ENCODE measurements around the gene PDZD2. TPM values are rescaled to one million over a fixed set of nuclear protein-coding genes. Genes with fewer than 3 reads are reported as not detected.

The PDZD2 gene
- polyA plus RNA-seq, 3 donors, result 0.10 TPM; not detected in 2

DNA sequence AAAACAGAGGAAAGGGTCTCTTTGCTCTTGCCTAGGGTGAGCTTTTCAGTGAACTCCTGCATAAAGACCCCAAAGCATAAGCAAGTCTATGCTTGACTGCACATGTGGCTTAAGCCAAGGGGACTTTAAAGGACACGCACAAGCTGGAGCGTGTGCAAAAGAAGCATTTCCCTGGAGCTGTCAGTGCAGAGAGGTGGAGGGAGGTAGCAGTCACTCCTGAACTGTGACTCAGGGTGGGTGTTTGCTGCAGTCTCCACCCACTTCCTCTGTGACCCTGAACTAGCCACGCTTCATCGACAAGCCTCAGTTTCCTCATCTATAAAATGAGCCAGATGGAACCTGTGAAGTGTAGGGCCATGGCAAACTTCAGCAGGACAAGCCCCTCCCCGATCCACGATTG is 72.4 kb downstream of the PDZD2 start:
- peaks cover 0 to 4% (median 0%) of the 10 kb centered on the region in 3 donors for H3K27me3 Mint-ChIP-seq (ENCODE audit: low read depth in 3 of 3)
- TF ChIP-seq, protein P1, sequence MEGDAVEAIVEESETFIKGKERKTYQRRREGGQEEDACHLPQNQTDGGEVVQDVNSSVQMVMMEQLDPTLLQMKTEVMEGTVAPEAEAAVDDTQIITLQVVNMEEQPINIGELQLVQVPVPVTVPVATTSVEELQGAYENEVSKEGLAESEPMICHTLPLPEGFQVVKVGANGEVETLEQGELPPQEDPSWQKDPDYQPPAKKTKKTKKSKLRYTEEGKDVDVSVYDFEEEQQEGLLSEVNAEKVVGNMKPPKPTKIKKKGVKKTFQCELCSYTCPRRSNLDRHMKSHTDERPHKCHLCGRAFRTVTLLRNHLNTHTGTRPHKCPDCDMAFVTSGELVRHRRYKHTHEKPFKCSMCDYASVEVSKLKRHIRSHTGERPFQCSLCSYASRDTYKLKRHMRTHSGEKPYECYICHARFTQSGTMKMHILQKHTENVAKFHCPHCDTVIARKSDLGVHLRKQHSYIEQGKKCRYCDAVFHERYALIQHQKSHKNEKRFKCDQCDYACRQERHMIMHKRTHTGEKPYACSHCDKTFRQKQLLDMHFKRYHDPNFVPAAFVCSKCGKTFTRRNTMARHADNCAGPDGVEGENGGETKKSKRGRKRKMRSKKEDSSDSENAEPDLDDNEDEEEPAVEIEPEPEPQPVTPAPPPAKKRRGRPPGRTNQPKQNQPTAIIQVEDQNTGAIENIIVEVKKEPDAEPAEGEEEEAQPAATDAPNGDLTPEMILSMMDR (IDR thresholded peaks at IDR 0.05), result no peak
- Histone ChIP-seq H3K27me3 (ENCODE audit: control insufficient read depth in 2 of 2, insufficient read depth in 2 of 2, low read length in 2 of 2) (no peaks in the 10 kb centered on the region), H3K9me3 (replicated peaks in 1 of 2; ENCODE audit: control insufficient read depth in 1 of 2, insufficient read depth in 1 of 2, low read length in 2 of 2) (no peaks in the 10 kb centered on the region), H3K4me2 (replicated peaks; ENCODE audit: extremely low read depth, low read length, poor library complexity, severe bottlenecking) (no peak overlapping the region), H2AFZ (ENCODE audit: insufficient read depth, low read depth, low read length, poor library complexity, severe bottlenecking) (no peak overlapping the region), H3K36me3 (replicated peaks in 1 of 2; ENCODE audit: control insufficient read depth in 1 of 2, insufficient read depth in 2 of 2, low read length in 2 of 2) (no peaks in the 10 kb centered on the region), H3K4me3 (replicated peaks in 1 of 3; ENCODE audit: low read depth in 2 of 3, low read length in 3 of 3) (no peak overlapping the region), H3K27ac (ENCODE audit: low read depth in 1 of 2, low read length in 2 of 2) (no peak overlapping the region), H3K79me2 (ENCODE audit: insufficient read depth, low read length) (no peaks in the 10 kb centered on the region), H3K9ac (ENCODE audit: insufficient read depth, low read length, poor library complexity, severe bottlenecking) (no peak overlapping the region), H4K20me1 (ENCODE audit: insufficient read depth, low read length) (no peaks in the 10 kb centered on the region), H3K4me1 (ENCODE audit: control insufficient read depth in 1 of 2, insufficient read depth in 2 of 2, low read length in 2 of 2) (no peaks in the 10 kb centered on the region)
- H3K4me1 Mint-ChIP-seq, result no peaks in the 10 kb centered on the region
- peaks cover 0 to 3% (median 2%) of the 10 kb centered on the region in 7 donors for H3K9me3 Mint-ChIP-seq
- no peaks in the 10 kb centered on the region for H3K36me3 Mint-ChIP-seq
- H3K4me3 Mint-ChIP-seq, result no peak overlapping the region
- H3K27ac Mint-ChIP-seq, result no peak overlapping the region
- WGBS (ENCODE audit: insufficient coverage), result 93% methylated on average over 3 of the region's 6 CpGs
- intact Hi-C loops (cut with micrococcal nuclease), result no loop called here
- DNase-seq, result no peak

DNA sequence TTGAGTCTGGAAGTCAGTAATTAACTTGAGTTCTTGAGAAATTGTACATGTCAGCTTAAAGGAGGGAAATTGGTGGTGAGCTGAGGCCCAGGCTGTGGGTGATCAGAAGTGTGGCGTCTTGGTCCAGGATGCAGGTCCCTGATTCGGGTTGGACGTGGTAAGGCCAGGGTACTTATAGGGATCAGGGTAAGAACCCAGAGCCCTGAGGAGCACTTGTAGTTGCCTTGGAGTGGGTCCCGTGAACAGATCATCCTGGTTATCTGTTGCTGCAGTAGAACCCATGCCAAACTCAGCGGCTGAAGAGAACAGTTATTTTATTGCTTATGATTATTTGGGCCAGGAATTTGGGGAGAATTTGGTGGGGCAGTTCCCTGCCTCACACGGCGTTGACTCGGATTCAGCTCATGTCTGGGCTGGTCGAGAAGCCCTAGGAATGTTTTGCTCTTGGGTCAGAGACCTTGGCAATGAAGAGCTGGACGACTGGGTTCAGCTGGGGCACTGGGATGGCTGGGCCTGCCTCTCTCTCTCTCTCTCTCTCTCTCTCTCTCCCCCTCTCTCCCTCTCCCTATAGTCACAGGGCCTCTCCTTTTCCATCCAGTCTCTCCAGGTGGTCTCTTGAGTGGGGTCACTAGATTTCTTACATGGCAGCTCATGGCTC is 73.1 kb downstream of the PDZD2 start:
- Mint-ChIP-seq H3K9me3 (peaks cover 0 to 3% (median 2%) of the 10 kb centered on the region in 7 donors), H3K36me3 (no peaks in the 10 kb centered on the region), H3K4me1 (no peaks in the 10 kb centered on the region), H3K4me3 (no peak overlapping the region), H3K27me3 (ENCODE audit: low read depth in 3 of 3) (peaks cover 0 to 4% (median 0%) of the 10 kb centered on the region in 3 donors), H3K27ac (no peak overlapping the region)
- no peak for DNase-seq
- Histone ChIP-seq H3K4me3 (replicated peaks in 1 of 3; ENCODE audit: low read depth in 2 of 3, low read length in 3 of 3) (no peak overlapping the region), H3K36me3 (replicated peaks in 1 of 2; ENCODE audit: control insufficient read depth in 1 of 2, insufficient read depth in 2 of 2, low read length in 2 of 2) (no peaks in the 10 kb centered on the region), H3K27ac (ENCODE audit: low read depth in 1 of 2, low read length in 2 of 2) (no peak overlapping the region), H3K4me2 (replicated peaks; ENCODE audit: extremely low read depth, low read length, poor library complexity, severe bottlenecking) (no peak overlapping the region), H3K79me2 (ENCODE audit: insufficient read depth, low read length) (no peaks in the 10 kb centered on the region), H3K9ac (ENCODE audit: insufficient read depth, low read length, poor library complexity, severe bottlenecking) (no peak overlapping the region), H3K9me3 (replicated peaks in 1 of 2; ENCODE audit: control insufficient read depth in 1 of 2, insufficient read depth in 1 of 2, low read length in 2 of 2) (no peaks in the 10 kb centered on the region), H2AFZ (ENCODE audit: insufficient read depth, low read depth, low read length, poor library complexity, severe bottlenecking) (no peak overlapping the region), H3K27me3 (ENCODE audit: control insufficient read depth in 2 of 2, insufficient read depth in 2 of 2, low read length in 2 of 2) (no peaks in the 10 kb centered on the region), H4K20me1 (ENCODE audit: insufficient read depth, low read length) (no peaks in the 10 kb centered on the region), H3K4me1 (ENCODE audit: control insufficient read depth in 1 of 2, insufficient read depth in 2 of 2, low read length in 2 of 2) (no peaks in the 10 kb centered on the region)
- intact Hi-C loops (cut with micrococcal nuclease), result no loop called here
- 96% methylated on average over 10 of the region's 10 CpGs for WGBS (ENCODE audit: insufficient coverage)
- TF ChIP-seq, protein P1 (IDR thresholded peaks at IDR 0.05), result no peak

Measured in CD14-positive monocyte (primary cell).